ENCODE results near the gene PRPSAP1. TPM values are rescaled to one million over a fixed set of nuclear protein-coding genes. Genes with fewer than 3 reads are reported as not detected.

The PRPSAP1 gene
- total RNA-seq, 1 experiment from 2014 or later: 47.8 TPM

DNA sequence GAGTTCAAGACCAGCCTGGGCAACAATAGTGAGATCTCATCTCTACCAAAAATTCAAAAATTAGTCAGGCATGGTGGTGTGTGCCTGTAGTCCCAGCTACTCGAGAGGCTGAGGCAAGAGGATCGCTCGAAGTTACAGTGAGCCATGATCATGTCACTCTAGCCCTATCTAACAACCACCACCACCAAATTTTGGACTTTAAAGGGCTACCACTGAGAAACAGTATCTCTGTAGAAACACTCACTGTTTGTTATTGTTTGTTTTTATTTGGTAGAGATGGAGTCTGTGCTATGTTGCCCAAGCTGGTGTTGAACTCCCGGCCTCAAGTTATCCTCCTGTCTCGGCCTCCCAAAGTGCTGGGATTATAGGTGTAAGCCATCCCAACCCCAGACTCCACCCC is 89.8 kb downstream of the PRPSAP1 start:
- Histone ChIP-seq H3K27me3 (ENCODE audit: low read length) (no peaks in the 10 kb centered on the region), H3K4me1 (ENCODE audit: insufficient read depth, low read length) (peaks cover 55% of the 10 kb centered on the region), H3K9ac (ENCODE audit: low read length) (peak overlapping the region; percentile 58; the same call in 1 of the 2 replicates), H4K20me1 (ENCODE audit: low read length) (0 out of 2 replicates have a peak, but pooled peaks cover 8% of the 10 kb centered on the region), H3K79me2 (ENCODE audit: low read length) (peaks cover 34% of the 10 kb centered on the region), H3K27ac (ENCODE audit: low read length) (peak overlapping the region; percentile 74), H2AFZ (ENCODE audit: low read length) (peak overlapping the region; percentile 60), H3K36me3 (ENCODE audit: low read depth, low read length) (peaks cover 7% of the 10 kb centered on the region; the same call in 1 of the 2 replicates), H3K4me3 (ENCODE audit: low read length) (peak overlapping the region; percentile 62), H3K9me2 (replicated peaks; ENCODE audit: low read length) (no peaks in the 10 kb centered on the region), H3F3A (ENCODE audit: low read length, unreplicated experiment) (no peaks in the 10 kb centered on the region), H3K9me3 (ENCODE audit: low read length) (no peaks in the 10 kb centered on the region), H3K4me2 (ENCODE audit: low read length) (peak overlapping the region; percentile 88)
- POLR2A ChIA-PET (ENCODE audit: unreplicated experiment): interaction anchor here (1.5 kb wide), 1 partner anchor 12 kb away, joined by 9 read pairs; no protein-coding TSS in a partner anchor
- BruUV-seq (replicated peaks): no TSS peak
- DNase-seq (no peak), ATAC-seq (no peak)
- TF ChIP-seq EZH2 (IDR thresholded peaks at IDR 0.05; ENCODE audit: low read length, unreplicated experiment) (no peak), EZH2phosphoT487 (IDR thresholded peaks at IDR 0.05; ENCODE audit: borderline replicate concordance, low read length) (no peak)
- TF ChIP-seq, protein P1, sequence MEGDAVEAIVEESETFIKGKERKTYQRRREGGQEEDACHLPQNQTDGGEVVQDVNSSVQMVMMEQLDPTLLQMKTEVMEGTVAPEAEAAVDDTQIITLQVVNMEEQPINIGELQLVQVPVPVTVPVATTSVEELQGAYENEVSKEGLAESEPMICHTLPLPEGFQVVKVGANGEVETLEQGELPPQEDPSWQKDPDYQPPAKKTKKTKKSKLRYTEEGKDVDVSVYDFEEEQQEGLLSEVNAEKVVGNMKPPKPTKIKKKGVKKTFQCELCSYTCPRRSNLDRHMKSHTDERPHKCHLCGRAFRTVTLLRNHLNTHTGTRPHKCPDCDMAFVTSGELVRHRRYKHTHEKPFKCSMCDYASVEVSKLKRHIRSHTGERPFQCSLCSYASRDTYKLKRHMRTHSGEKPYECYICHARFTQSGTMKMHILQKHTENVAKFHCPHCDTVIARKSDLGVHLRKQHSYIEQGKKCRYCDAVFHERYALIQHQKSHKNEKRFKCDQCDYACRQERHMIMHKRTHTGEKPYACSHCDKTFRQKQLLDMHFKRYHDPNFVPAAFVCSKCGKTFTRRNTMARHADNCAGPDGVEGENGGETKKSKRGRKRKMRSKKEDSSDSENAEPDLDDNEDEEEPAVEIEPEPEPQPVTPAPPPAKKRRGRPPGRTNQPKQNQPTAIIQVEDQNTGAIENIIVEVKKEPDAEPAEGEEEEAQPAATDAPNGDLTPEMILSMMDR (conservative IDR thresholded peaks at IDR 0.05; ENCODE audit: low read depth, low read length): no peak
- intact Hi-C loops (cut with micrococcal nuclease): loop anchor here (1.0 to 10.0 kb wide), 2 partner anchors 12 to 159 kb away; partner anchors contain the start of gene EXOC7
- CTCF ChIA-PET: no interaction called here

- H3K4me3 ChIP-seq (ENCODE audit: low read length): peak overlapping the region; percentile 39; the same call in 1 of the 2 replicates
- H3K9ac ChIP-seq (ENCODE audit: low read length): peak overlapping the region; percentile 10
- H3K36me3 ChIP-seq (ENCODE audit: low read depth, low read length): peaks cover 1% of the 10 kb centered on the region; the same call in 1 of the 2 replicates
- no peaks in the 10 kb centered on the region for H3K9me2 ChIP-seq (replicated peaks; ENCODE audit: low read length)
- ChIA-PET POLR2A (ENCODE audit: unreplicated experiment) (interaction anchor here (0.5 to 0.6 kb wide), 3 partner anchors 9 to 578 kb away, joined by 3 read pairs; no protein-coding TSS in a partner anchor), CTCF (no interaction called here)
- H2AFZ ChIP-seq (ENCODE audit: low read length): peak overlapping the region; percentile 22
- H3K4me2 ChIP-seq (ENCODE audit: low read length): peak overlapping the region; percentile 88
- H3K4me1 ChIP-seq (ENCODE audit: insufficient read depth, low read length): peaks cover 53% of the 10 kb centered on the region
- 0 out of 2 replicates have a peak, but pooled peaks cover 8% of the 10 kb centered on the region for H4K20me1 ChIP-seq (ENCODE audit: low read length)
- H3K27me3 ChIP-seq (ENCODE audit: low read length): no peaks in the 10 kb centered on the region
- DNase-seq (peak; percentile 94), ATAC-seq (no peak)
- intact Hi-C loops (cut with micrococcal nuclease): loop anchor here (10.0 kb wide), 1 partner anchor 158 kb away; the partner anchor contains the start of gene EXOC7
- no TSS peak for BruUV-seq (replicated peaks)
- peak overlapping the region; percentile 74 for H3K27ac ChIP-seq (ENCODE audit: low read length)
- no peaks in the 10 kb centered on the region for H3K9me3 ChIP-seq (ENCODE audit: low read length)
- no peaks in the 10 kb centered on the region for H3F3A ChIP-seq (ENCODE audit: low read length, unreplicated experiment)
- H3K79me2 ChIP-seq (ENCODE audit: low read length): peaks cover 23% of the 10 kb centered on the region
- TF ChIP-seq EZH2 (IDR thresholded peaks at IDR 0.05; ENCODE audit: low read length, unreplicated experiment): no peak
- TF ChIP-seq, protein P1 (conservative IDR thresholded peaks at IDR 0.05; ENCODE audit: low read depth, low read length): no peak
- no peak for TF ChIP-seq EZH2phosphoT487 (IDR thresholded peaks at IDR 0.05; ENCODE audit: borderline replicate concordance, low read length)
These were observed 90.9 kb downstream of the PRPSAP1 start for GRCh38 chr17:76262732-76263344.

Measured in PC-3 (cell line).